ENCODE measurements around the gene RBFOX1.

The RBFOX1 gene

GRCh38 chr16:7526736-7527135, 194.1 kb downstream of the RBFOX1 start:
- DNase-seq (ENCODE audit: low spot score) = no peak

GRCh38 chr16:7532534-7532933, 199.9 kb downstream of the RBFOX1 start:
- DNase-seq (ENCODE audit: low spot score) = no peak

- no peak for DNase-seq (ENCODE audit: low spot score)
Measured at GRCh38 chr16:7534749-7535148, 202.1 kb downstream of the RBFOX1 start.

GRCh38 chr16:7541026-7541425, 208.4 kb downstream of the RBFOX1 start:
- no peak for DNase-seq (ENCODE audit: low spot score)

- no peak for DNase-seq (ENCODE audit: low spot score)
Measured at GRCh38 chr16:7545251-7545650, 212.6 kb downstream of the RBFOX1 start.

GRCh38 chr16:7546948-7547347, 214.3 kb downstream of the RBFOX1 start:
- no peak for DNase-seq (ENCODE audit: low spot score)

GRCh38 chr16:7547736-7548135, 215.1 kb downstream of the RBFOX1 start:
- no peak for DNase-seq (ENCODE audit: low spot score)

- no peak for DNase-seq (ENCODE audit: low spot score)
Measured at GRCh38 chr16:7548796-7549318, 216.2 kb downstream of the RBFOX1 start.

GRCh38 chr16:7550096-7550495, 217.5 kb downstream of the RBFOX1 start:
- DNase-seq (ENCODE audit: low spot score) = no peak

- DNase-seq (ENCODE audit: low spot score) = no peak
Measured at GRCh38 chr16:7555459-7555858, 222.8 kb downstream of the RBFOX1 start.

- no peak for DNase-seq (ENCODE audit: low spot score)
Measured at GRCh38 chr16:7561908-7562405, 229.3 kb downstream of the RBFOX1 start.

- no peak for DNase-seq (ENCODE audit: low spot score)
Measured at GRCh38 chr16:7566360-7566759, 233.7 kb downstream of the RBFOX1 start.

GRCh38 chr16:7571366-7571765, 238.7 kb downstream of the RBFOX1 start:
- DNase-seq (ENCODE audit: low spot score) = no peak

- DNase-seq (ENCODE audit: low spot score) = no peak
Measured at GRCh38 chr16:7577588-7577987, 244.9 kb downstream of the RBFOX1 start.

GRCh38 chr16:7579454-7579853, 246.8 kb downstream of the RBFOX1 start:
- DNase-seq (ENCODE audit: low spot score) = no peak

- no peak for DNase-seq (ENCODE audit: low spot score)
Measured at GRCh38 chr16:7581175-7581574, 248.5 kb downstream of the RBFOX1 start.

GRCh38 chr16:7583396-7583795, 250.8 kb downstream of the RBFOX1 start:
- no peak for DNase-seq (ENCODE audit: low spot score)

GRCh38 chr16:7584561-7584960, 251.9 kb downstream of the RBFOX1 start:
- DNase-seq (ENCODE audit: low spot score) = no peak

GRCh38 chr16:7585705-7586104, 253.1 kb downstream of the RBFOX1 start:
- DNase-seq (ENCODE audit: low spot score) = no peak

GRCh38 chr16:7590934-7591333, 258.3 kb downstream of the RBFOX1 start:
- DNase-seq (ENCODE audit: low spot score) = no peak

GRCh38 chr16:7596308-7596707, 263.7 kb downstream of the RBFOX1 start:
- DNase-seq (ENCODE audit: low spot score) = no peak

- no peak for DNase-seq (ENCODE audit: low spot score)
Measured at GRCh38 chr16:7597677-7598076, 265.0 kb downstream of the RBFOX1 start.

GRCh38 chr16:7601100-7601499, 268.5 kb downstream of the RBFOX1 start:
- no peak for DNase-seq (ENCODE audit: low spot score)

GRCh38 chr16:7602291-7602950, 269.8 kb downstream of the RBFOX1 start:
- no peak for DNase-seq (ENCODE audit: low spot score)
